ENCODE data around the gene EEFSEC. TPM values are rescaled to one million over a fixed set of nuclear protein-coding genes. Genes with fewer than 3 reads are reported as not detected.

The EEFSEC gene
- total RNA-seq, 1 donor = 8.0 TPM

GRCh38 chr3:128425846-128426127 lies 272.5 kb downstream of the EEFSEC start:
- Histone ChIP-seq H3K9me3 (ENCODE audit: low read depth, low read length) (no peaks in the 10 kb centered on the region), H3K4me3 (ENCODE audit: low read length) (no peak overlapping the region), H3K27me3 (ENCODE audit: insufficient read depth, low read length) (no peaks in the 10 kb centered on the region), H3K4me1 (ENCODE audit: insufficient read depth, low read length) (peaks cover 6% of the 10 kb centered on the region)

DNA sequence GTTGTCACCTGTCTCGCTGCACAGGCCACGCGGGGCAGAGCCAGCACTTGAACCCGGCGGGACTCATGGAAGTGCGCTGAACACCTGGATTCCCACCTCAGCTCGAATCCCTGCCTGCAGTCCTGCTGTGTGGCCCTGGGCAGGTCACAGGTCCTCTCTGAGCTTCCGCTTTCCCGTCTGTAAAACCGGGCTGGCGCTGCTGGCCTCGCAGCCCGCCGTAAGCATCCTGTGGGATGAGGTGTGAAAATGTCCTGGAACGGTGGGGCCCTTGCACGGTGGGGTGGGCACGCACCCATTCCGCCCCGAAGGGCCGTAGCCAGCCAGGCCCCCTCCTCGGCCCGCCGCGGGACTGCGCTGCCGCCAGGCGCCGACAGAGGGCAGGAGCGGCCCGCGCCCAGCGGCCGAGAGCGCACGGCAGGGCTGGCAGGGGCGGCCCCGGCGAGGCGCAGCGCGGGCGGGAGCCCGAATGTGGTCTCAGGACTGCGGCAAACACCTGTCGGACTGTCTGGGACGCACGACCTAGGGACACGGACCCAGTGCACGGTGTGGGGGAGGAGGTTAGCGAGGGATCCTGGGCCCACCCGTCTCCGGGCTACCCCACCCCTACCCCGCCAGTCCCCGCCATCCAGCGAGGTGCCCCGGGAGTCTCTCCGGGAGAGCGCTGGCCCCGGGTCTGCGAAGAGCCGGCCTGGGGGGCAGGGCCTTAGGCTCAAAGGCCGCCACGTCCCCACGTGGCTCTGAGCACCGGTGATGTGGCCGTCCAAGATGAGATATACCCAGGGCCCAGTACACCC lies 273.0 kb downstream of the EEFSEC start:
- Histone ChIP-seq H3K4me1 (ENCODE audit: insufficient read depth, low read length) (peaks cover 6% of the 10 kb centered on the region), H3K27me3 (ENCODE audit: insufficient read depth, low read length) (peaks cover under 1% of the 10 kb centered on the region), H3K9me3 (ENCODE audit: low read depth, low read length) (no peaks in the 10 kb centered on the region), H3K4me3 (ENCODE audit: low read length) (no peak overlapping the region)

GRCh38 chr3:128427175-128427857 lies 274.0 kb downstream of the EEFSEC start:
- Histone ChIP-seq H3K27me3 (ENCODE audit: insufficient read depth, low read length) (peaks cover 10% of the 10 kb centered on the region), H3K4me3 (ENCODE audit: low read length) (no peak overlapping the region), H3K4me1 (ENCODE audit: insufficient read depth, low read length) (peaks cover 6% of the 10 kb centered on the region), H3K9me3 (ENCODE audit: low read depth, low read length) (no peaks in the 10 kb centered on the region)

DNA sequence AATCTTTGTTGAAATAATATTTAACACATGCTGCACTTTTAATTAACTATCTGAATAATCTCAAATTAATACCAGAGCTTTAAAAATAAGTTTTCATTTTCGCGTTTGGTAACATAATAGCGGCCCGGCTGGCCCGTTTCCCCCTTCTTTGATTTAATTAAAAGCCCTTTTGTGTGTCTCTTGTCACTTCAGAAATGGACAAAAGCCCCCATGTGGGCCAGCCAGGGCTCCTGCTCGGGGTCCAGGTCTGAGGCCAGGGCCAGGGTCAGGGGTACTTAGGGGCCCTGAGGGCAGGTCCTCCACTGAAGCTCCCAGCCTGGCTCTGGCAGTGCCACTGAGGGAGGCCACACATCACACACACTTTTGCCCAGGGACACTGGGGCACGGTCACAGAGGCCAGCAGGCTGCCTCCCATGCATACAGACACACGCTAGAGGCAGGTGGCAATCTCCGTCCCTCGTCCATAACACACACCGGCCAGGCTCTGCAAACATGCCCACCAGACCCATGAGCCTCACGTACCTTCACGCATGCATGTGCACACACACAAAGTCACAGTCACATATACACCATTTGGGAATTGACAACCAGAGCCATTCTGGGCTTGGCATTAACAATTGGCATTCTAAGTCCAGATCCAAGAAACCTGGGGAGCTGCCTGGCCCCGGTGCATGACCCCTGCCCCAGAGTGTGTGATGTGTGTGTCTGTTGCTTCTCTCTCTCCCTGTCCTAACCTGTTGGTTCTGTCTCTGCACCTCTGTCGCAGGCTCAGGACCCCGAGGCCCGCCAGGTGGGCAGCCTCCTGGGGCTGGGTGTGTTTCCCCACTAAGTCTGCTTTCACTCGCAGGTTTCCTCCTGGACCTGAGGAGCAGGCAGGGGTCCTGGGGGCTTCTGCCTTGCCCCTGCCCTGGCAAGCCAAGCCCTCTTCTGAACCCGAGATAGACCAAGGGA lies 274.9 kb downstream of the EEFSEC start:
- Histone ChIP-seq H3K4me1 (ENCODE audit: insufficient read depth, low read length) (peaks cover 6% of the 10 kb centered on the region), H3K27me3 (ENCODE audit: insufficient read depth, low read length) (peaks cover 14% of the 10 kb centered on the region), H3K9me3 (ENCODE audit: low read depth, low read length) (no peaks in the 10 kb centered on the region), H3K4me3 (ENCODE audit: low read length) (no peak overlapping the region)

DNA sequence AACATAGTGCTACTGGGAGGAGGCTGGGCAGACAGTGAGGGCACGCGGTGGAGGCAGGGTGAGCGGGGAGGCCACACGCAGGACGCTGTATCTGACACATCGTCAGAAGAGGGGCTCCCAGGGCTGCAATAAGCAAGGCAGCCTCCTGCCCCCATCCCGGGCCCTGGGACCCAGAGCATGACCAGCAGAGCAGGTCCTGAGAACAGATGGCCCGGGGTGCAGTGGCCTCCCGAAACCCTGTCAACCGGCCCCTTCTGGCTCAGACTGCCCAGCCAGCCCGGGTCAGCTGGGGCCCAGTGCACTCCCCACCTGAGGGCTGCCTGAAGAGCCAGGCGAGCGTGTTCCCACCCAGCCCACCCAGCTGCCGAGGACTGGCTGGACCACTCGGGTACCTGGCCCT lies 276.0 kb downstream of the EEFSEC start:
- Histone ChIP-seq H3K9me3 (ENCODE audit: low read depth, low read length) (no peaks in the 10 kb centered on the region), H3K27me3 (ENCODE audit: insufficient read depth, low read length) (peaks cover 24% of the 10 kb centered on the region), H3K4me1 (ENCODE audit: insufficient read depth, low read length) (peaks cover 6% of the 10 kb centered on the region), H3K4me3 (ENCODE audit: low read length) (no peak overlapping the region)

GRCh38 chr3:128429751-128430150 lies 276.5 kb downstream of the EEFSEC start:
- Histone ChIP-seq H3K4me3 (ENCODE audit: low read length) (no peak overlapping the region), H3K27me3 (ENCODE audit: insufficient read depth, low read length) (peaks cover 24% of the 10 kb centered on the region), H3K4me1 (ENCODE audit: insufficient read depth, low read length) (peaks cover 6% of the 10 kb centered on the region), H3K9me3 (ENCODE audit: low read depth, low read length) (no peaks in the 10 kb centered on the region)

DNA sequence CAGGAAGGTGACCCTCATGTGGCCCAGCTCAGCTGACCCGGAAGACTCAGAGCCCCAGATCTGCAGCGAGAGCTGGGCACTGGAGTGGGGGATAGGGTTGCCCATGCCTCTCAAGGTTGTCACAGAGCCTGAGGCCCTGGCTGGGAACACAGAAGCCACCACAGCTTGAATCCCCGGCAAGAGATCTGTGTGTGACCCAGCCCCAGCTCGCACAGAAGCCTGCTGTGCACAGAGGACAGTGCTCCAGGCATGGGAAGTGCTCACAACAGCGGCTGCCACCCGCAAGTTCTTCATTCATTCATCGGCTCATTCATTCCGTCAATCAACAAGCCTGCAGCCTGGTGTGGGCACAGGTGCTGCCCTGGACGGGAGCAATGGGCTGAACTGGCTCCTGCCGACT lies 277.0 kb downstream of the EEFSEC start:
- peaks cover 24% of the 10 kb centered on the region for H3K27me3 ChIP-seq (ENCODE audit: insufficient read depth, low read length)
- H3K4me3 ChIP-seq (ENCODE audit: low read length) = no peak overlapping the region
- H3K9me3 ChIP-seq (ENCODE audit: low read depth, low read length) = no peaks in the 10 kb centered on the region

DNA sequence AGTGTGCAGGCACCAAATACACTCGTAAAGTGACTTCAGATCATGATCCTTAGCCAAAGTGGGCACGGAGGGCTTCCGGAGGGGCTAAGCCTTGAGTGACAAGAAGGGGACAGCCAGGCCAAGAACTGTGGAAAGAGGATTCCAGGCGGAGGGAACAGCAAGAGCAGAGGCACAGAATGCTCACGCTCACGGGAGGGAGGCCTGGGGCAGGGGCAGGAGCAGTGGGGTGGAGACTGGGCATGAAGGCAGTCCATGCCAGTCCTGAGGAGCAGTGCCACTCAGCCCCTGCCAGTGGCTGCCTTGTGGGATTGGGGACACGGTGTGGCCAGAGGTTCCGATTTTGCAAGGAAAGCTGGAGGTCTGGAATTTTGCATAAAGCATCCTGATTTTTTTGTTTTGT lies 277.4 kb downstream of the EEFSEC start:
- H3K27me3 ChIP-seq (ENCODE audit: insufficient read depth, low read length) = peaks cover 24% of the 10 kb centered on the region
- H3K9me3 ChIP-seq (ENCODE audit: low read depth, low read length) = no peaks in the 10 kb centered on the region
- H3K4me1 ChIP-seq (ENCODE audit: insufficient read depth, low read length) = peaks cover 6% of the 10 kb centered on the region
- no peak overlapping the region for H3K4me3 ChIP-seq (ENCODE audit: low read length)

More for the DNA sequence above, 277.0 kb downstream of the EEFSEC start:
- peaks cover 6% of the 10 kb centered on the region for H3K4me1 ChIP-seq (ENCODE audit: insufficient read depth, low read length)

GRCh38 chr3:128431803-128432300 lies 278.6 kb downstream of the EEFSEC start:
- H3K4me1 ChIP-seq (ENCODE audit: insufficient read depth, low read length) = no peaks in the 10 kb centered on the region
- H3K4me3 ChIP-seq (ENCODE audit: low read length) = no peak overlapping the region
- H3K9me3 ChIP-seq (ENCODE audit: low read depth, low read length) = no peaks in the 10 kb centered on the region
- peaks cover 24% of the 10 kb centered on the region for H3K27me3 ChIP-seq (ENCODE audit: insufficient read depth, low read length)

DNA sequence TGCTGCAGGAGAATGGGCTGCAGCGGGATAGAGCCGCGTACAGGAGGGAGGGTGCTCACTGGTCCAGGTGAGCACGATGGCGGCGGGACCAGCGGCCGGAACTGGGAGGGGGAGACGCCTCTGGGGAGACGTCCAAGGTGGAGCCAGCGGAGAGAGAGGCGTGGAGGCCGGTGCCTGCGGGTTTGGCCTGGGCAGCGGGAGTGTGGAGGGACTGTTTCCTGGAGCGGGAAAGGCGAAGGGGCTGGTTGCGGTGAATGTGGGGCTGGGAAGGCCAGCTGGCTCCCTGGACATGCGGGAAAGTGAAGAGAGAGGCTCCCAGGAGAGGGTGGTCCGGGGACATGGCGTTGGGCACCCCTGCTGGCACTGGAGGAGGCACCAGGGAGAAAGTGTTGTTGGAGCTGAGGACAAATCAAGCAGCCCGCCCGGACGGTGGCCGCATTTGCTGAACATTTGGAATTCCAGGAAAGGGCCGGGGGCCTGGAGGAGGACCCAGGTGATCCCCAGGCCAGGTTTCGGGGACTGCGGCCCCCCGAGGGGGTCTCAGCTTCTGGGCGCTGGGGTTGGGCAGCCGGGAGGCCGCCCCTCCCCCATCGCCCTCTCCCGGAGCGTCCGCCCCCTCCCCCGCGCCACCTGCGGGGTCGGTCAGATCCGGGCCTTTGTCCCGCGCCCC lies 279.2 kb downstream of the EEFSEC start:
- Histone ChIP-seq H3K9me3 (ENCODE audit: low read depth, low read length) (no peaks in the 10 kb centered on the region), H3K4me1 (ENCODE audit: insufficient read depth, low read length) (no peaks in the 10 kb centered on the region), H3K27me3 (ENCODE audit: insufficient read depth, low read length) (peaks cover 24% of the 10 kb centered on the region), H3K4me3 (ENCODE audit: low read length) (no peak overlapping the region)

DNA sequence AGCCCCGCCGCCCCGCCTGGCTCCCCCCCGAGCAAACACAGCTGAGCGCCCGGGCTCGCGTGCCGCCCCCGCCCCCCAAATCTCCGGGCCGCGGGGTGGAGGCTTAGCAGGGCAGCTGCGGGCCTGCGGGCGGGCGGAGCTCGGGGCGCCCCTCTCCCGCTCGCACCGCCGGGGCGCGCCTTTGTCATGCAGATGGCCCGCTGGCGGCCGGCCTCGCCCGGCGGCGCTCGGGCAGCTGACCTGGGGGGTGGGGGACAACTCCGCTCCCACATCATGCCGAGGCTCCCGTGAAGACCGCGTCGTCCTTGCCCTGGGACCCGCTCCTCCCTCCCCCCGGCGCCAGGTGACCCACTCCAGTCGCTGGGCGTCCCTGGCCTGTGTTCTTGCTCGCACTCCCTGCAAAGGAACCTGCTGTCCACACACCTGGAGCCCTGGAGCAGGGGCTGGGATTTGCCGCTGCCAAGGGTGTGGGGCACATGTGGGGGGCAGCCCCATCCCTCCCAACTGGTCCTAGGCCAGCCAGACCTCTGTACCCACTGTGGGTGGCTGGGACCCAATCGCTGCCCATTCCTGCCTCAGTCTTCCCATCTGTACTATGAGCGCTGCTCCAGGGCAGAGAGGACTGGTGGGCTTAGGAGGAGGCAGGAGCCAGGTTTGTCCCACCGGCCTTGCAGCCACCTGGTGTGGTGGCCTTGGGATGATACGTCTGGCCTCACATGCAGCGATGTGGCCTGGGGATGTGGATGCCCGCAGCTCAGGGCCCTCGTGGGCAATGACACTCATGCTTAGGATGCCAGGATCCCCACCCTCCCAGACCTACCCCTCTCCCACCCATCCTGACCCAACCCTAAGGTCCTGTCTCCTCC lies 279.9 kb downstream of the EEFSEC start:
- Histone ChIP-seq H3K4me3 (ENCODE audit: low read length) (no peak overlapping the region), H3K27me3 (ENCODE audit: insufficient read depth, low read length) (peaks cover 24% of the 10 kb centered on the region), H3K9me3 (ENCODE audit: low read depth, low read length) (no peaks in the 10 kb centered on the region), H3K4me1 (ENCODE audit: insufficient read depth, low read length) (no peaks in the 10 kb centered on the region)

- Histone ChIP-seq H3K4me1 (ENCODE audit: insufficient read depth, low read length) (no peaks in the 10 kb centered on the region), H3K27me3 (ENCODE audit: insufficient read depth, low read length) (peaks cover 24% of the 10 kb centered on the region), H3K9me3 (ENCODE audit: low read depth, low read length) (no peaks in the 10 kb centered on the region), H3K4me3 (ENCODE audit: low read length) (no peak overlapping the region)
These were observed 280.5 kb downstream of the EEFSEC start for GRCh38 chr3:128433837-128434165.

DNA sequence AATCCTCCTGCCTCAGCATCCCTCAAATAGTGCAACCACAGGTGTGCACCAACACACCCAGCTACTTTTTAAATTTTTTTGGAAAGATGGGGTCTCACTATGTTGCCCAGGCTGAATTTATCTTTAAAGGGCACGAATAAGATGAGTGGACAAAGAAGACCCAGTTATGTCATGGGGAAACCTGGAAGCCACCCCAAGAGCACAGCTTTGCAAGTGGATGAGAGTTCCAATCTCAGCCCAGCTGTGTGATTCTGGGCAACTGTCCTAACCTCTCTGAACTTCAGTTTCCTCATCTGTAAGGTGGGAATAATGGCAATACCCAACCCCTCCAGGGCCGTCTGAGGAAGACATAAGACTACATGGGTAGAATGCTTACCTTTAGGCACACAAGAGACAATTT lies 281.2 kb downstream of the EEFSEC start:
- no peak overlapping the region for H3K4me3 ChIP-seq (ENCODE audit: low read length)
- no peaks in the 10 kb centered on the region for H3K9me3 ChIP-seq (ENCODE audit: low read depth, low read length)
- no peaks in the 10 kb centered on the region for H3K4me1 ChIP-seq (ENCODE audit: insufficient read depth, low read length)
- peaks cover 24% of the 10 kb centered on the region for H3K27me3 ChIP-seq (ENCODE audit: insufficient read depth, low read length)

- Histone ChIP-seq H3K9me3 (ENCODE audit: low read depth, low read length) (no peaks in the 10 kb centered on the region), H3K4me1 (ENCODE audit: insufficient read depth, low read length) (no peaks in the 10 kb centered on the region), H3K4me3 (ENCODE audit: low read length) (no peak overlapping the region), H3K27me3 (ENCODE audit: insufficient read depth, low read length) (peaks cover 24% of the 10 kb centered on the region)
These were observed 281.8 kb downstream of the EEFSEC start for GRCh38 chr3:128435058-128435457.
